Fibroblast of lung (primary cell): ENCODE results near the gene BCAN. TPM values are rescaled to one million over a fixed set of nuclear protein-coding genes. Genes with fewer than 3 reads are reported as not detected.

Experiments
- DNase-seq, 2 donors: peaks; one replicate each; pipeline versions ENCODE4 v3.0.0 to v3.0.0-alpha.2; 2010; ENCODE audit warnings: low read depth in 2 of 2
- H2AFZ ChIP-seq: 2 replicates; pipeline ENCODE4 v1.5.1; 2012; ENCODE audit warnings: low read length, control low read depth, inconsistent platforms
- H3K27ac ChIP-seq: 2 replicates; pipeline ENCODE4 v1.5.1; 2011; ENCODE audit warnings: low read length, control low read depth; ENCODE audit not compliant: insufficient read depth
- H3K27me3 ChIP-seq: 2 replicates; pipeline ENCODE4 v1.5.1; 2011; ENCODE audit warnings: mild to moderate bottlenecking, low read length; ENCODE audit not compliant: control insufficient read depth, insufficient read depth
- H3K36me3 ChIP-seq: 2 replicates; pipeline ENCODE4 v1.5.1; 2011; ENCODE audit warnings: low read length; ENCODE audit not compliant: control insufficient read depth, insufficient read depth
- H3K4me1 ChIP-seq: 2 replicates; pipeline ENCODE4 v1.5.1; 2011; ENCODE audit warnings: low read length; ENCODE audit not compliant: control insufficient read depth, insufficient read depth; ENCODE audit errors: extremely low read depth
- H3K4me2 ChIP-seq: 2 replicates; pipeline ENCODE4 v1.5.1; 2011; ENCODE audit warnings: low read length, control low read depth; ENCODE audit not compliant: insufficient read depth; ENCODE audit errors: extremely low read depth
- H3K4me3 ChIP-seq, 4 experiments: fragments of 200-600 bp in 1 of 4; sonication (generic) in 1 of 4; replicated peaks in 1 of 4; 2 replicates each; pipeline ENCODE4 v1.5.1; 2011 to 2016; ENCODE audit warnings: low read length in 4 of 4, low read depth in 3 of 4, mild to moderate bottlenecking in 3 of 4, control low read depth in 2 of 4, inconsistent platforms in 1 of 4, mixed read lengths in 1 of 4; ENCODE audit not compliant: insufficient read depth in 1 of 4; ENCODE audit errors: control extremely low read depth in 1 of 4
- H3K79me2 ChIP-seq: 2 replicates; pipeline ENCODE4 v1.5.1; 2012; ENCODE audit warnings: mild to moderate bottlenecking, low read length, inconsistent platforms; ENCODE audit not compliant: control insufficient read depth, insufficient read depth
- H3K9ac ChIP-seq: 2 replicates; pipeline ENCODE4 v1.5.1; 2011; ENCODE audit warnings: mild to moderate bottlenecking, low read length, control low read depth; ENCODE audit not compliant: insufficient read depth
- H3K9me3 ChIP-seq: 2 replicates; pipeline ENCODE4 v1.5.1; 2012; ENCODE audit warnings: low read depth, low read length; ENCODE audit not compliant: control insufficient read depth, insufficient read depth
- H4K20me1 ChIP-seq: 2 replicates; pipeline ENCODE4 v1.5.1; 2011; ENCODE audit warnings: low read length; ENCODE audit not compliant: control insufficient read depth, insufficient read depth; ENCODE audit errors: extremely low read depth
- EZH2 ChIP-seq: IDR thresholded peaks from 2 replicates; pipeline ENCODE4 v1.5.1; 2012; ENCODE audit warnings: low read length, control low read depth, mild to moderate bottlenecking; ENCODE audit errors: missing control alignments
- polyA plus RNA-seq, 2 donors: library from polyadenylated mRNA; depleted of rRNA in 1 of 2; stranded (reverse) in 1 of 2; unstranded in 1 of 2; fragments of >200 nt; gene quantifications; 2 replicates each; pipeline ENCODE4 v1.2.1, GENCODE V29; 2011 to 2012; ENCODE audit warnings: missing spikeins in 1 of 2
- total RNA-seq: library from RNA; depleted of rRNA; stranded (reverse); fragments of >200 nt; gene quantifications from 2 replicates; pipeline ENCODE4 v1.2.1, GENCODE V29; 2014
- TF ChIP-seq, protein P1 (sequence below), 2 donors: IDR thresholded peaks in 1 of 2; conservative IDR thresholded peaks in 1 of 2; 1 replicate in 1 of 2; 2 replicates in 1 of 2; pipeline ENCODE4 v1.5.1; 2011 to 2012; ENCODE audit warnings: low read length in 2 of 2, control low read depth in 1 of 2, inconsistent platforms in 1 of 2, low read depth in 1 of 2, mild to moderate bottlenecking in 1 of 2

The BCAN gene
- total and polyA plus RNA-seq, 2 donors (not counting 1 experiment from before 2014, with no cell fraction given), result 0.03 TPM; not detected in 1

- Histone ChIP-seq H4K20me1 (no peaks in the 10 kb centered on the region), H3K9me3 (no peaks in the 10 kb centered on the region), H3K27ac (peak overlapping the region; percentile 63), H3K4me1 (peaks cover 45% of the 10 kb centered on the region), H3K9ac (peak overlapping the region; percentile 26), H2AFZ (peak overlapping the region; percentile 56), H3K4me2 (peak overlapping the region; percentile 59), H3K79me2 (no peaks in the 10 kb centered on the region), H3K4me3 (peak overlapping the region in 2 of 4 experiments; percentile 33 to 65), H3K27me3 (no peaks in the 10 kb centered on the region), H3K36me3 (no peaks in the 10 kb centered on the region)
- TF ChIP-seq EZH2, result no peak
- TF ChIP-seq, protein P1, sequence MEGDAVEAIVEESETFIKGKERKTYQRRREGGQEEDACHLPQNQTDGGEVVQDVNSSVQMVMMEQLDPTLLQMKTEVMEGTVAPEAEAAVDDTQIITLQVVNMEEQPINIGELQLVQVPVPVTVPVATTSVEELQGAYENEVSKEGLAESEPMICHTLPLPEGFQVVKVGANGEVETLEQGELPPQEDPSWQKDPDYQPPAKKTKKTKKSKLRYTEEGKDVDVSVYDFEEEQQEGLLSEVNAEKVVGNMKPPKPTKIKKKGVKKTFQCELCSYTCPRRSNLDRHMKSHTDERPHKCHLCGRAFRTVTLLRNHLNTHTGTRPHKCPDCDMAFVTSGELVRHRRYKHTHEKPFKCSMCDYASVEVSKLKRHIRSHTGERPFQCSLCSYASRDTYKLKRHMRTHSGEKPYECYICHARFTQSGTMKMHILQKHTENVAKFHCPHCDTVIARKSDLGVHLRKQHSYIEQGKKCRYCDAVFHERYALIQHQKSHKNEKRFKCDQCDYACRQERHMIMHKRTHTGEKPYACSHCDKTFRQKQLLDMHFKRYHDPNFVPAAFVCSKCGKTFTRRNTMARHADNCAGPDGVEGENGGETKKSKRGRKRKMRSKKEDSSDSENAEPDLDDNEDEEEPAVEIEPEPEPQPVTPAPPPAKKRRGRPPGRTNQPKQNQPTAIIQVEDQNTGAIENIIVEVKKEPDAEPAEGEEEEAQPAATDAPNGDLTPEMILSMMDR (conservative IDR thresholded peaks at IDR 0.05 in 1 of 2, IDR thresholded peaks at IDR 0.05 in 1 of 2; ENCODE audit: low read depth in 1 of 2, low read length in 2 of 2), result no peak
- peak; percentile 56 to 91 for DNase-seq
These were observed 64.9 kb downstream of the BCAN start for GRCh38 chr1:156706657-156707416.

DNA sequence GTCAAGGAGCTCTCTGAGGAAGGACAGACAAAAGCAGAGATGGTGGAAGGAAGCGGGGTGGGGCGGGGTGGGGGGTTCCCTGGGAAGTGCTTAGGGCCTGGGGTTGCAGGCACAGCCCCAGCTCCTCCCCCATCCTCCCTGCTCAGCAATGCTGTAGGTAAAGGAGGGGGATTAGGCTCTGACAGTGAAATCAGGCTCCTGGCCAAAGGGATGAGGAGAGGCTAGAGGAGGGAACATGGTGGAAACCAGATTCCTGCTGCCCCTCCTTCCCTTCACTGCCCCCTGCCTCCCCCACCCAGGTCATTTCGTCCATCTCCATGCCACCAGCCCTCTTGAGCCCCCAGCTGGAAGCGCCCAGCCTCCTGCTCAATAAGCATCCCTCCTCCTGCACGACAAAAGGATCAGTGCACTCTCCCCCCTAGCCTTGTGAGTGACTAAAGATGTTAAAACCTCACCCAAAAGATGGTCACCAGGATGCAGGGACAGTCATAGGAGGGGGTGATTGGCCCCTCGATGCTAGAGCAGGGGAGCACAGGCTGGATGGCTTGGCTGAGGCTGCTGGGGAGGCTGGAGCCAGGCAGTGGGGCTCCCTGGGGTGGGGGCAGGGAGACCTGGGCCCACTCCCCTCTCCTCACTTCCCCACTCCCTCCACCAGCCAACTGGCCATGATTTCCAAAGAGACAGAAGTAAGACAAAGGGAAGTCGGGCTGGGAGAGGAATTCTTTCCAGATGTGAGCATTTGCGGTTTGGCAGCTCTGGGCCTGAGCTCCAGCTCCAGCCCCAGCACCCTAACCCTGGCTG, 65.7 kb downstream of the BCAN start:
- TF ChIP-seq, protein P1 (conservative IDR thresholded peaks at IDR 0.05 in 1 of 2, IDR thresholded peaks at IDR 0.05 in 1 of 2; ENCODE audit: low read depth in 1 of 2, low read length in 2 of 2), result no peak
- no peak for TF ChIP-seq EZH2
- Histone ChIP-seq H3K4me2 (peak overlapping the region; percentile 39), H4K20me1 (no peaks in the 10 kb centered on the region), H3K9ac (no peak overlapping the region), H3K4me3 (peak overlapping the region in 1 of 4 experiments; percentile 22), H3K27ac (peak overlapping the region; percentile 63), H3K9me3 (no peaks in the 10 kb centered on the region), H2AFZ (no peak overlapping the region), H3K36me3 (no peaks in the 10 kb centered on the region), H3K79me2 (no peaks in the 10 kb centered on the region), H3K27me3 (no peaks in the 10 kb centered on the region), H3K4me1 (peaks cover 51% of the 10 kb centered on the region)
- DNase-seq, result peak; percentile 59 to 66

DNA sequence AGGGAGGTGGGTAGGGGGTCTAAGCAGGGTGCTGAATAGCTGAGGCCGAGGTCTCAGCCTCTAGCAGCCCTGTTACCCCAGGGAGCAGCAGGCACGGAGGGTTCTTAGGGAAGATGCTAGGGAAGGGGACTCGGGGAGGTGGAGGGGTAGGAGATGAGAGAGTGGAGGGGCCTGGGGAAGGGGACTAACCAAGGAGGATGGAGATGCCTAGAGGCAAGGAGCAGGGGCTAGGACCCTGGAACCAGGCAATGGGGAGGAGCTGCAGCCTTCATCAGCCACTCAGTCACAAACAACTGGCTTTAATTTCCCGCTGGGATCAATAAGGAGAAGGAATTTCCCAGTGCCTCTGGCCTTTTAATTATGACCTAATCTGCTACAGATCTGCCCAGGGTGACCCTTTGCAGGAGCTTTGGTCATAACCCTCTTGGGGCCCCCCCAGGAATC, 66.3 kb downstream of the BCAN start:
- peak overlapping the region in 1 of 4 experiments; percentile 22 for H3K4me3 ChIP-seq
- no peak for DNase-seq
- H3K9ac ChIP-seq, result no peak overlapping the region
- H3K36me3 ChIP-seq, result no peaks in the 10 kb centered on the region
- H2AFZ ChIP-seq, result no peak overlapping the region
- H3K4me2 ChIP-seq, result peak overlapping the region; percentile 39
- no peaks in the 10 kb centered on the region for H3K9me3 ChIP-seq
- peaks cover 56% of the 10 kb centered on the region for H3K4me1 ChIP-seq
- H3K27me3 ChIP-seq, result no peaks in the 10 kb centered on the region
- H3K79me2 ChIP-seq, result no peaks in the 10 kb centered on the region
- TF ChIP-seq, protein P1 (conservative IDR thresholded peaks at IDR 0.05 in 1 of 2, IDR thresholded peaks at IDR 0.05 in 1 of 2; ENCODE audit: low read depth in 1 of 2, low read length in 2 of 2), result no peak
- TF ChIP-seq EZH2, result no peak
- no peaks in the 10 kb centered on the region for H4K20me1 ChIP-seq
- H3K27ac ChIP-seq, result peak overlapping the region; percentile 63
